DND-41 (cell line): Measurements from ENCODE around the gene KRTAP5-11.
"Not testable (repeated sequence)": the region's sequence is repeated elsewhere in the genome, so short reads cannot be mapped to it uniquely, and the experiment has no call there.

Experiments used
- ATAC-seq: fragments of 200-7000 bp; cut with Tn5 transposase; 3 replicates; pipeline ENCODE4 v1.9.1; 2021; ENCODE audit warnings: low read depth; ENCODE audit not compliant: insufficient read depth
- DNase-seq: peaks from one replicate; pipeline ENCODE4 v3.0.0-alpha.2; 2020
- H2AFZ ChIP-seq: 2 replicates; pipeline ENCODE4 v1.6.0; 2012; ENCODE audit warnings: low read depth, low read length
- H3K27ac ChIP-seq: 2 replicates; pipeline ENCODE4 v1.5.1; 2012; ENCODE audit warnings: low read length, inconsistent platforms
- H3K27me3 ChIP-seq: fragments of 200-600 bp; sonication (generic); 2 replicates; pipeline ENCODE4 v1.6.0; 2012; ENCODE audit warnings: low read length, mild to moderate bottlenecking, inconsistent platforms; ENCODE audit not compliant: insufficient read depth, poor library complexity
- H3K36me3 ChIP-seq: 2 replicates; pipeline ENCODE4 v1.5.1; 2012; ENCODE audit warnings: low read length, inconsistent platforms; ENCODE audit not compliant: insufficient read depth
- H3K4me1 ChIP-seq: 2 replicates; pipeline ENCODE4 v1.5.1; 2012; ENCODE audit warnings: mild to moderate bottlenecking, low read length; ENCODE audit not compliant: insufficient read depth
- H3K4me2 ChIP-seq: 2 replicates; pipeline ENCODE4 v1.6.0; 2012; ENCODE audit warnings: mild to moderate bottlenecking, moderate library complexity, low read length, inconsistent platforms; ENCODE audit not compliant: insufficient read depth
- H3K4me3 ChIP-seq, 2 experiments: fragments of 200-600 bp in 1 of 2; shearing (Covaris generic) in 1 of 2; 2 replicates each; pipeline ENCODE4 v1.5.1; 2012 to 2016; ENCODE audit warnings: inconsistent platforms in 2 of 2, low read length in 2 of 2, mild to moderate bottlenecking in 2 of 2, low read depth in 1 of 2, moderate library complexity in 1 of 2
- H3K79me2 ChIP-seq: 2 replicates; pipeline ENCODE4 v1.6.0; 2012; ENCODE audit warnings: low read length, inconsistent platforms; ENCODE audit not compliant: insufficient read depth
- H3K9ac ChIP-seq: 2 replicates; pipeline ENCODE4 v1.6.0; 2012; ENCODE audit warnings: low read depth, mild to moderate bottlenecking, inconsistent platforms, low read length, moderate library complexity
- H3K9me3 ChIP-seq: 2 replicates; pipeline ENCODE4 v1.5.1; 2012; ENCODE audit warnings: low read length, moderate library complexity, mild to moderate bottlenecking, inconsistent platforms; ENCODE audit not compliant: insufficient read depth, severe bottlenecking
- H4K20me1 ChIP-seq: 2 replicates; pipeline ENCODE4 v1.6.0; 2012; ENCODE audit warnings: low read length; ENCODE audit not compliant: insufficient read depth
- CTCF ChIP-seq: IDR thresholded peaks from 2 replicates; pipeline ENCODE4 v1.5.1; 2012; ENCODE audit warnings: borderline replicate concordance, low read length, moderate library complexity, mild to moderate bottlenecking; ENCODE audit not compliant: poor library complexity, severe bottlenecking; ENCODE audit errors: extremely low read depth
- EZH2 ChIP-seq: IDR thresholded peaks from 3 replicates; pipeline ENCODE4 v1.6.1; 2012; ENCODE audit warnings: borderline replicate concordance, low read depth, mild to moderate bottlenecking, moderate library complexity, low read length, inconsistent platforms; ENCODE audit not compliant: severe bottlenecking

KRTAP5-11 gene

GRCh38 chr11:71581826-71582225 is 849 bp downstream of the KRTAP5-11 start:
- ATAC-seq (no peak), DNase-seq (no peak)
- Histone ChIP-seq H2AFZ (no peak overlapping the region), H3K4me1 (peaks cover 4% of the 10 kb centered on the region; the same call in 1 of the 2 replicates), H3K4me3 (no peak overlapping the region), H3K36me3 (no peaks in the 10 kb centered on the region), H3K79me2 (no peaks in the 10 kb centered on the region), H3K4me2 (no peak overlapping the region), H3K9me3 (no peaks in the 10 kb centered on the region), H3K9ac (no peak overlapping the region), H4K20me1 (no peaks in the 10 kb centered on the region), H3K27ac (no peak overlapping the region), H3K27me3 (peaks cover 6% of the 10 kb centered on the region)
- TF ChIP-seq EZH2 = no peak
- no peak for TF ChIP-seq CTCF

GRCh38 chr11:71580057-71581003 is 2.3 kb downstream of the KRTAP5-11 start:
- Histone ChIP-seq H3K9ac (no peak overlapping the region), H3K4me3 (no peak overlapping the region), H3K4me1 (peaks cover 4% of the 10 kb centered on the region; the same call in 1 of the 2 replicates), H2AFZ (no peak overlapping the region), H4K20me1 (no peaks in the 10 kb centered on the region), H3K27ac (no peak overlapping the region), H3K4me2 (no peak overlapping the region), H3K36me3 (no peaks in the 10 kb centered on the region), H3K27me3 (peaks cover 6% of the 10 kb centered on the region), H3K9me3 (no peaks in the 10 kb centered on the region), H3K79me2 (no peaks in the 10 kb centered on the region)
- peak; percentile 46 for DNase-seq
- peak; percentile 81 for TF ChIP-seq CTCF
- TF ChIP-seq EZH2 = no peak
- ATAC-seq = peak; percentile 70

- not testable (repeated sequence) for H3K9me3 ChIP-seq, H2AFZ ChIP-seq, H3K27me3 ChIP-seq, H3K4me3 ChIP-seq, DNase-seq, H4K20me1 ChIP-seq, H3K27ac ChIP-seq, H3K36me3 ChIP-seq, H3K79me2 ChIP-seq, ATAC-seq, H3K4me1 ChIP-seq, H3K4me2 ChIP-seq, H3K9ac ChIP-seq
Measured at GRCh38 chr11:71579513-71579912, 3.2 kb downstream of the KRTAP5-11 start.

GRCh38 chr11:71577469-71578004 is 5.1 kb downstream of the KRTAP5-11 start:
- no peaks in the 10 kb centered on the region for H4K20me1 ChIP-seq
- H3K79me2 ChIP-seq = no peaks in the 10 kb centered on the region
- DNase-seq = no peak
- H3K27me3 ChIP-seq = peaks cover 6% of the 10 kb centered on the region
- no peak overlapping the region for H3K4me2 ChIP-seq
- no peak overlapping the region for H3K4me3 ChIP-seq
- H3K36me3 ChIP-seq = no peaks in the 10 kb centered on the region
- TF ChIP-seq CTCF (no peak), EZH2 (no peak)
- H3K9me3 ChIP-seq = no peaks in the 10 kb centered on the region
- H3K27ac ChIP-seq = no peak overlapping the region
- H3K9ac ChIP-seq = no peak overlapping the region
- peaks cover 4% of the 10 kb centered on the region; the same call in 1 of the 2 replicates for H3K4me1 ChIP-seq
- no peak for ATAC-seq
- H2AFZ ChIP-seq = no peak overlapping the region

- H3K4me1 ChIP-seq, H3K4me2 ChIP-seq, ATAC-seq, H3K9me3 ChIP-seq, H3K79me2 ChIP-seq, H3K27me3 ChIP-seq, H3K9ac ChIP-seq, DNase-seq, H3K4me3 ChIP-seq, H3K27ac ChIP-seq, H3K36me3 ChIP-seq, H4K20me1 ChIP-seq, H2AFZ ChIP-seq: not testable (repeated sequence)
Measured at GRCh38 chr11:71576688-71577465, 5.8 kb downstream of the KRTAP5-11 start.
